ENCODE measurements around the gene CLMP. TPM values are rescaled to one million over a fixed set of nuclear protein-coding genes. Genes with fewer than 3 reads are reported as not detected.

CLMP gene
- total RNA-seq = 100 to 1,000 TPM in 1 of 2 donors, 10 to 100 TPM in 1; 48.3 to 126 TPM

GRCh38 chr11:123195188-123196059 is at the start of gene CLMP:
Gene CLMP (minus strand): TSS chr11:123195248. CDS start chr11:123194940, 308 bp downstream.
- H3K36me3 ChIP-seq = no peaks in the 10 kb centered on the region
- no peak for TF ChIP-seq CTCF (IDR thresholded peaks at IDR 0.05)
- peaks cover 8 to 41% of the 10 kb centered on the region in 2 donors for H3K4me1 ChIP-seq (ENCODE audit: control insufficient read depth in 1 of 2, low read depth in 2 of 2)
- peak within 1 kb of the TSS; percentile 77 for H3K4me3 ChIP-seq
- no peak for DNase-seq (ENCODE audit: low spot score)
- H3K9me3 ChIP-seq = no peaks in the 10 kb centered on the region
- H3K27me3 ChIP-seq (replicated peaks; ENCODE audit: insufficient read depth) = no peaks in the 10 kb centered on the region
- ATAC-seq (ENCODE audit: insufficient number of reproducible peaks, low FRiP score, low read depth) = peak; percentile 59
- H3K27ac ChIP-seq = peak within 1 kb of the TSS; percentile 90 to 94

- no peak for TF ChIP-seq CTCF (IDR thresholded peaks at IDR 0.05)
- no peak for DNase-seq (ENCODE audit: low spot score)
- Histone ChIP-seq H3K36me3 (no peaks in the 10 kb centered on the region), H3K9me3 (no peaks in the 10 kb centered on the region), H3K27ac (no peak overlapping the region), H3K4me1 (ENCODE audit: control insufficient read depth in 1 of 2, low read depth in 2 of 2) (peaks cover 0 to 4% of the 10 kb centered on the region in 2 donors), H3K4me3 (no peak overlapping the region), H3K27me3 (replicated peaks; ENCODE audit: insufficient read depth) (no peaks in the 10 kb centered on the region)
- no peak for ATAC-seq (ENCODE audit: insufficient number of reproducible peaks, low FRiP score, low read depth)
Observed at GRCh38 chr11:123241874-123242543, 47.0 kb upstream of the CLMP start.

GRCh38 chr11:123241294-123241693 is 46.2 kb upstream of the CLMP start:
- H3K4me1 ChIP-seq (ENCODE audit: control insufficient read depth in 1 of 2, low read depth in 2 of 2) = no peaks in the 10 kb centered on the region
- no peaks in the 10 kb centered on the region for H3K36me3 ChIP-seq
- DNase-seq (ENCODE audit: low spot score) = no peak
- no peak for TF ChIP-seq CTCF (IDR thresholded peaks at IDR 0.05)
- no peaks in the 10 kb centered on the region for H3K9me3 ChIP-seq
- no peaks in the 10 kb centered on the region for H3K27me3 ChIP-seq (replicated peaks; ENCODE audit: insufficient read depth)
- no peak overlapping the region for H3K4me3 ChIP-seq
- no peak overlapping the region for H3K27ac ChIP-seq
- no peak for ATAC-seq (ENCODE audit: insufficient number of reproducible peaks, low FRiP score, low read depth)

- Histone ChIP-seq H3K9me3 (no peaks in the 10 kb centered on the region), H3K27me3 (replicated peaks; ENCODE audit: insufficient read depth) (no peaks in the 10 kb centered on the region), H3K36me3 (no peaks in the 10 kb centered on the region), H3K4me3 (no peak overlapping the region), H3K27ac (no peak overlapping the region), H3K4me1 (ENCODE audit: control insufficient read depth in 1 of 2, low read depth in 2 of 2) (no peaks in the 10 kb centered on the region)
- TF ChIP-seq CTCF (IDR thresholded peaks at IDR 0.05) = no peak
- DNase-seq (ENCODE audit: low spot score) = no peak
- no peak for ATAC-seq (ENCODE audit: insufficient number of reproducible peaks, low FRiP score, low read depth)
Observed at GRCh38 chr11:123239191-123240150, 44.4 kb upstream of the CLMP start.

Measured in thoracic aorta (tissue), 2 donors.